HG03378 (cell line): ENCODE results near the gene MT1B.
"Not testable (repeated sequence)": the region's sequence is repeated elsewhere in the genome, so short reads cannot be mapped to it uniquely, and the experiment has no call there.

ENCODE experiments used
- ATAC-seq: cut with Tn5 transposase; IDR thresholded peaks from one replicate; pipeline ENCODE4 v1.9.1; 2021; ENCODE audit warnings: mild to moderate bottlenecking, moderate library complexity; ENCODE audit not compliant: unreplicated experiment

Gene MT1B

GRCh38 chr16:56618138-56618537 lies 33.5 kb upstream of the MT1B start:
- ATAC-seq = no peak

- ATAC-seq = no peak
These were observed 31.3 kb upstream of the MT1B start for GRCh38 chr16:56620339-56620897.

DNA sequence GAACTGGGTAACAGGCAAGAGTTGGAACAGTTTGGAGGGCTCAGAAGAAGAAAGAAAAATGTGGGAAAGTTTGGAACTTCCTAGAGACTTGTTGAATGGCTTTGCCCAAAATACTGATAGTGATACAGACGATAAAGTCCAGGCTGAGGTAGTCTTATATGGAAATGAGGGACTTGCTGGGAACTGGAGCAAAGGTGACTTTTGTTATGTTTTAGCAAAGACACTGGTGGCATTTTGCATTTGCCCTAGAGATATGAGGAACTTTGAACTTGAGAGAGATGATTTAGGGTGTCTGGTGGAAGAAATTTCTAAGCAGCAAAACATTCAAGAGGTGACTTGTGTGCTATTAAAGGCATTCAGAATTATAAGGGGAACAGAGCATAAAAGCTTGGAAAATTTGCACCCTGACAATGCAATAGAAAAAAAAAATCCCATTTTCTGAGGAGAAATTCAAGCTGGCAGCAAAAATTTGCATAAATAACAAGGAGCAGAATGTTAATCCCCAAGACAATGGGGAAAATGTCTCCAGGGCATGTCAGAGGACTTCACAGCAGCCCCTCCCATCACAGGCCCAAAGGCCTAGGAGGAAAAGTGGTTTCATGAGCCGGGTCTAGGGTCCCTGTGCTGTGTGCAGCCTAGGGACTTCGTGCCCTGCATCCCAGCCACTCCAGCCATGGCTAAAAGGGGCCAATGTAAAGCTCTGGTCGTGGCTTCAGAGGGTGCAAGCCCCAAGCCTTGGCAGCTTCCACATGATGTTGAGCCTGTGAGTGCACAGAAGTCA lies 29.8 kb upstream of the MT1B start:
- ATAC-seq = not testable (repeated sequence)

DNA sequence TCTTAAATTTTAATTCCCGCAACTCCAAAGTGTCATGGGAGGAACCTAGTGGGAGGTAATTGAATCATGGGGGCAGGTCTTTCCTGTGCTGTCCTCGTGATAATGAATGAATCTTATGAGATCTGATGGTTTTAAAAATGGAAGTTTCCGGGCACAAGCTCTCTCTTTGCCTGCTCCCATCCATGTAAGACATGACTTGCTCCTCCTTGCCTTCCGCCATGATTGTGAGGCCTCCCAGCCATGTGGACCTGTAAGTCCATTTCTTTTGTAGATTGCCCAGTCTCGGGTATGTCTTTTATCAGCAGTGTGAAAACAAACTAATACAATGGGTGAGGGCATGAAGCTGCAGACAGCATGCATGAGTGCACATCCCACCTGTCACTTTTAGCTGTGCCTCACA lies 28.5 kb upstream of the MT1B start:
- ATAC-seq = not testable (repeated sequence)

DNA sequence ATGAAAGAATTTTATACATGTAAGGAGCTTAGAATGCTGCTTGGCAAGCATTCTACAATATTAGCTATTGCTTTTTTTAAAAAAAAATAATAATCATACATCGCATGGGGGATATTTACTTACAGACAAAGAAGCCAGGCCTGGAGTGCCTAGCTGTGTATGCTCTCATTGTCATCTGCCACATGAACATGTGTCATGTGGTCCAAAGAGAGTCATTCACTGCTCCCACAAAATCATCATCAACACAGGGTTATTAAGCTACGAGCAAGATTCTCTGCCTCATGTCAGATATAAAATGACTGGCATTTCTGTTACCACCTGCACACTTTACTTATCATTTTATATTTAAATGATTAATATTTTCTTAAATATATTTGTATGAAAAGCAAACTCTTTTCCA lies 28.0 kb upstream of the MT1B start:
- no peak for ATAC-seq

DNA sequence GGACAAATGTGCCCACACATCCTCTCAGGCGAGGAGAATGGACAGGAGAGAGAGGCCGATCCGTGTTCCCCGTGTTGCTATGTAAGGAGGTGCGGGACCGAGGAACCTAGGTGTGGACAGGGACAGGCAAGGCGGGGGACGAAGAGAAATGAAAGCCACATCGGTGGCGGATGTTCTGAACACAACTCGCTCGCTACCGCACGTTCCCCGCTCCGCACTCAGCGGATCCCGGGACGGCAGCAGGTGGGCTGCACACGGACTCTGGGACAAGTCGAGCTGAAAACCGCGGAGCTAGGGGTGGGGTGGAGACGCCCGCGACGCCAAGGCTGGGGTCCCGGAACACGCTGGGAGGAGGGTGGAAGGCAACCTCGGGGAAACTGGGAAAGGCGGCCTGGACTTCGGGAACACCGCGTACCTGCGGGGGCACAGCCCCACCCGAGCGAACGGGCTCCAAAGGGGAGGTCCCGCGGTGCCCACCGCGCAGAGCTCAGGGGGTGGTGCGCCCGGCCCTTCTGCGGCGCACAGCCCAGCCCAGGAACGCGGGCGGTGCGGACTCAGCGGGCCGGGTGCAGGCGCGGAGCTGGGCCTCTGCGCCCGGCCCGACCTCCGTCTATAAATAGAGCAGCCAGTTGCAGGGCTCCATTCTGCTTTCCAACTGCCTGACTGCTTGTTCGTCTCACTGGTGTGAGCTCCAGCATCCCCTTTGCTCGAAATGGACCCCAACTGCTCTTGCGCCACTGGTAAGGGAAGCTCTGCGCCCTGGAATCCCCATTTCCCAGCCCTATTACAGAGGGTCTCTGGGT lies 26.3 kb upstream of the MT1B start, which contains the start of gene MT1E:
Gene MT1E (plus strand): TSS at position 642 of the 803 bp plus-strand sequence. CDS start 71 bp downstream, at position 713.
- ATAC-seq = no peak

DNA sequence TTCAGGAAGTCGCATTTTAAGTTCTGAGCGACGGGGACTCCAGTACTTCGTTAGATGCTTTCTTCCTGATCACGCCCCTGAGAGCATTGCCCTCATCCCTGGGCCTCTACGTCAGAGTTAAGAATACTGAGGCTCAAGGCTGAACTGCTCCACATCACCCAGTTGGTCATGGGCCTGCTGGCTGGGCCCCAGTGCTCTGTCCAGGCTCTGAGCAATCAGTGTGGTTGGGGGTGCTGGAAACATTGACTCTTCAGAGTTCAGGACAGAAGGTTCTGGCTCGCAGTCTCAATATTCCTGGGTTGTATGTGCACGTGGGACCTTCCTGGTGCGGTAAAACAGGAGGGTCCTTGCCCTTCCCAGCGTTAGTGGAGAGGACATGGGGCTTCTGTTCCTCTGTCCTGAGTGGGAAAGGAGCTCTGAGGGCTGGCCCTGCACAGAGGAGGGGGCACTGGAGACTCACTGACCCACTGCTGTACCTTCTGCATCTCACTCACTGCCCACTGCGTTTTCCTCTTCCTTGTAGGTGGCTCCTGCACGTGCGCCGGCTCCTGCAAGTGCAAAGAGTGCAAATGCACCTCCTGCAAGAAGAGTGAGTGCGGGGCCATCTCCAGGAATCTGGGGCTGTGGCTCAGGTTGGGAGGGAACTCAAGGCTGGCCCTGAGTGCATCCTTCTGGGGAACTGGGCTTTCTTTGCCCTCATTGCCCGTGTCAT lies 25.6 kb upstream of the MT1B start:
- ATAC-seq = no peak

GRCh38 chr16:56626685-56627084 lies 25.0 kb upstream of the MT1B start:
- ATAC-seq = no peak

DNA sequence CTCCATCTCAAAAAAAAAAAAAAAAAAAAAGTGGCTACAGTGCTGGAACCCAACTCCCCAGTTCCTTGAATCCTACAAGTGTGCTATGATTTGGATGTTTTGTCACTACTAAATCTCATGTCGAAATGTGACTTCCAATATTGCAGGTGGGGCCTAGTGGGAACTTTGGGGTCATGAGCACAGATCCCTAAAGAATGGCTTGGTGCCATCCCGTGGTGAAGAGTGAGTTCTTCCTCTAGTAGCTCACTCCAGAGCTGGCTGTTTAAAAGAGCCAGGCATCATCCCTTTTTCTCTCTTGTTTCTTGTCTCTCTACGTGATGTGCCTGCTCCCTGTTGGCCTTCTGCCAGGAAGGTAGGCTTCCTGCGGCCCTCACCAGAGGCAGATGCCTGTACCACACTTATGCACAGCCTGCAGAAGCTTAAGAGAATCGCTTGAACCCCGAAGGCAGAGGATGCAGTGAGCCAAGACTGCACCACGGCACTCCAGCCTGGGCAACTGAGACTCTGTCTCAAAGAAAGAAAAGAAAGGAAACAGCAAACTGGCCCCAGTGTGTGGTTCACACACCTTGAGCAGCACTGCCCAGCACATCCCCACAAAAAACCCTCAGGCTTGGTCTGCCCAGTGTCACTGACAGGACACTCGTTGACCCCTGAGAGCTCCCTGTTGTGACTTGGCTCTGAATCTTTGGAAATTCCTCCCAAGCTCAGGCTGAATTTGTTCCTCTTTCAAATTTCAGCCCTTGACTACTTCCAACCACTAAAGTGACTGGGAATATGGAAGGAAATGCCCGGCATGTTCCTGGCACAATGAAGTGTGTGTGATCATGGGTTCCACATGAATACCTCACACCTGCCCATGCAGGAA lies 23.0 kb upstream of the MT1B start:
- no peak for ATAC-seq

GRCh38 chr16:56629531-56629930 lies 22.2 kb upstream of the MT1B start:
- no peak for ATAC-seq

- ATAC-seq = peak; percentile 87
These were observed 21.6 kb upstream of the MT1B start for GRCh38 chr16:56630134-56630533.

DNA sequence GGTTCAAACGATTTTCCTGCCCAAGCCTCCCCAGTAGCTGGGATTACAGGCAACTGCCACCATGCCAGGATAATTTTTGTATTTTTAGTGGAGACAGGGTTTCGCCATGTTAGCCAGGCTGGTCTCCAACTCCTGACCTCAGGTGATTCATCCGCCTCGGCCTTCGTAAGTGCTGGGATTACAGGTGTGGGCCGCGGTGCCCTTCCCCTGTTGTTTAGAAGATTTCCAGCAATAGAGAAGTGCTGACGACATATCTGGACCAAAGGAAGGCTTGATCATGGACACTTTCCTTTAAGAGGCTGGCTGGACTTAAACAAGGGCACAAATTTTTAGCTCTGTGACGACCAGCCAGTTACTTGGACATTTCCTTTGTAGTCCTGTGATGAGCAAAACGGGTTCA lies 20.5 kb upstream of the MT1B start:
- ATAC-seq = no peak

- no peak for ATAC-seq
These were observed 19.9 kb upstream of the MT1B start for GRCh38 chr16:56631832-56632155.

GRCh38 chr16:56632156-56632847 lies 19.4 kb upstream of the MT1B start, which contains the start of gene MT1M:
MT1M (plus strand) TSS chr16:56632659; CDS start chr16:56632732, 73 bp downstream.
- no peak for ATAC-seq

GRCh38 chr16:56632848-56633365 lies 18.8 kb upstream of the MT1B start:
- no peak for ATAC-seq

DNA sequence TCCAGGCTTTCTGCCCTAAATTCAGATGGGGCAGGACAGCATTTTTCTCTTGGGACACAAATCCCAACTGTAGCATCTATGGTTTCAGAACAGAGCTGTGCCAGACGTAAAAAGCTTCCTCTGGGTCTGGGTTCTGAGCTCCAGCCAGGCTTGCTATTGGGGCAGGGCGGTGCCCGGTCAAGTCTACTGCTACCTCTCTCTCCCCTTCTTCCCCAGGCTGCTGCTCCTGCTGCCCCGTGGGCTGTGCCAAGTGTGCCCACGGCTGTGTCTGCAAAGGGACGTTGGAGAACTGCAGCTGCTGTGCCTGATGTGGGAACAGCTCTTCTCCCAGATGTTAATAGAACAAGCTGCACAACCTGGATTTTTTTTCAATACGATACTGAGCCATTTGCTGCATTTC lies 18.2 kb upstream of the MT1B start:
- no peak for ATAC-seq

DNA sequence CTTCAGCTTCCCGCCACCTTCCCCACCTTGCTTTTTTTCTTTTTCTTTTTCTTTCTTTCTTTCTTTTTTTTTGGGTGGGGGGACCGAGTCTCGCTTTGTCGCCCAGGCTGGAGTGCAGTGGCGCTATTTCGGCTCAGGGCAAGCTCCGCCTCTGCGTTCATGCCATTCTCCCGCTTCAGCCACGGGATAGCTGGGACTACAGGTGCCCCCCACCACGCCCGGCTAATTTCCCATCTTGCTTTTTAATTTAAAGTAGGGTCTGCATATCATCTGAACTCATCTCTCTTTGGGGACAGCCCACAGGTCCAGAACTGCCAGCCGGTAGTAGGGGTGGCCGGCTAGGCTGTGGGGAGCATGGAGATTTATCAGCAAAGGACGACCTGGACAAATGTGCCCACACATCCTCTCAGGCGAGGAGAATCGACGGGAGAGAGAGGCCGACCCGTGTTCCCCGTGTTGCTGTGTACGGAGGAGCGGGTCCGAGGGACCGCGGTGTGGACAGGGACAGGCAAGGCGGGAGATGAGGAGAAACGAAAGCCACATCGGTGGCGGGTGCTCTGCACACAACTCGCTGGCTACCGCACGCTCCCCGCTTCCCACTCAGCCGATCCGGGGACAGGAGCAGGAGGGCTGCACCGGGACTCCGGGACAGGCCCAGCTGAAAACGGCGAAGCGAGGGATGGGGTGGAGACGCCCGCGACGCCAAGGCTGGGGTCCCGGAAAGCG lies 16.8 kb upstream of the MT1B start:
- ATAC-seq = no peak

DNA sequence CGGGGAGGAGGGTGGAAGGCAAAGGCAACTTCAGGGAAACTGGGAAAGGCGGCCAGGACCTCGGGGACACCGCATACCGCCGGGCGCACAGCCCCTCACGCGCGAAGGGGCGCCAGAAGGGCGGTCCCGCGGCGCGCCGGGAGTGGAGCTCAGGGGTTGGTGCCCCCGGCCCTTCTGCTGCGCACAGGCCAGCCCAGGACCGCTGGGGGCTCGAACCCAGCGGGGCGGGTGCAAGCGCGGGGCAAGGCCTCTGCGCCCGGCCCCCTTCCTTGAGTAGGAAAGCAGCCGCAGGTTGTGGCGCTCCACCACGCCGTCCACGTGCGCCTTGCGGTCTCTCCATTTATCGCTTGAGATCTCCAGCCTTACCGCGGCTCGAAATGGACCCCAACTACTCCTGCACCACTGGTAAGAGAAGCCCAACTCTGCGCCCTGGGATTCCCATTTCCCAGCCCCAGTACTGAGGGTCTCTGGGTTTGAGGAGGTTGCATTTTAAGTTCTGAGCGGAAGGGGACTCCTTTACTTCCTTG lies 16.2 kb upstream of the MT1B start:
- no peak for ATAC-seq
